ENCODE results near the gene STXBP4. TPM values are rescaled to one million over a fixed set of nuclear protein-coding genes. Genes with fewer than 3 reads are reported as not detected.

STXBP4 gene
- total and polyA plus RNA-seq, 3 experiments from 2014 or later, result 2.8 to 7.5 (median 6.9) TPM

- CTCF ChIA-PET, result no interaction called here
- Histone ChIP-seq H3K4me3 (ENCODE audit: low read length) (no peak overlapping the region), H3K27ac (ENCODE audit: low read depth, low read length) (no peak overlapping the region), H3K4me1 (ENCODE audit: insufficient read depth, low read length) (no peaks in the 10 kb centered on the region), H3K9me3 (ENCODE audit: low read length) (no peaks in the 10 kb centered on the region), H3K36me3 (ENCODE audit: insufficient read depth, low read length) (no peaks in the 10 kb centered on the region), H3K27me3 (ENCODE audit: insufficient read depth, low read length, poor library complexity, severe bottlenecking) (no peaks in the 10 kb centered on the region)
- peaks cover 0 to 12% (median 0%) of the 10 kb centered on the region in 3 donors for H3K36me3 Mint-ChIP-seq
- POLR2A ChIA-PET, result no interaction called here
- peaks cover 7 to 9% (median 7%) of the 10 kb centered on the region in 3 donors for H3K4me1 Mint-ChIP-seq
- peak overlapping the region in 1 of 7 donors; percentile 34 for H3K4me3 Mint-ChIP-seq
- peak overlapping the region in 6 of 8 donors; percentile 58 to 94 (median 76) for H3K27ac Mint-ChIP-seq
- H3K9me3 Mint-ChIP-seq, result no peaks in the 10 kb centered on the region
- no peak for DNase-seq
- no peaks in the 10 kb centered on the region for H3K27me3 Mint-ChIP-seq
These were observed 147.9 kb downstream of the STXBP4 start for GRCh38 chr17:55116440-55116914.

GRCh38 chr17:55117164-55117563 is 148.6 kb downstream of the STXBP4 start:
- Mint-ChIP-seq H3K4me3 (no peak overlapping the region), H3K27ac (peak overlapping the region in 1 of 8 donors; percentile 20)
- POLR2A ChIA-PET, result no interaction called here

DNA sequence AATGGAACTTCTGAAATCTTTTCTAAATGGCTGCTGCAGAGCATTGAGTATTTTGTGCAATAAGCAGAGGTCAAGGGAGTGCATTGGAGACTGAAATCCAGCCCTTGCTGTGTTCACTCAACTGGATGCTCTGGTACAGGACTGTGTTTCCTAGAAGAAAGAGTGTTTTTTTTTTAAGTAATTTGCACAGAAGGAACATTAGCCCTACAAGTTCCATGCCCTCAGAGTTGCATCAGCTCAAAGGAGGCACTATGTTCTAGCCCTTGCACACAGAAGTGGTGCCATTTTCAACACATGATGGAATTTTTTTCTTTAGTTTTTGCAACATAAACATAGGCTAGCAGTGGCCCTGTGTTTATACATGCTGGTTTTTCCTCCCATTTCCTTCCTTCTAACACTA is 152.1 kb downstream of the STXBP4 start:
- DNase-seq, result no peak
- ChIA-PET POLR2A (no interaction called here), CTCF (no interaction called here)
- H3K4me3 Mint-ChIP-seq, result no peak overlapping the region
- no peak overlapping the region for H3K27ac Mint-ChIP-seq
- Histone ChIP-seq H3K27me3 (ENCODE audit: insufficient read depth, low read length, poor library complexity, severe bottlenecking) (no peaks in the 10 kb centered on the region), H3K27ac (ENCODE audit: low read depth, low read length) (no peak overlapping the region), H3K9me3 (ENCODE audit: low read length) (no peaks in the 10 kb centered on the region), H3K4me1 (ENCODE audit: insufficient read depth, low read length) (no peaks in the 10 kb centered on the region), H3K36me3 (ENCODE audit: insufficient read depth, low read length) (no peaks in the 10 kb centered on the region), H3K4me3 (ENCODE audit: low read length) (no peak overlapping the region)
- H3K36me3 Mint-ChIP-seq, result peaks cover 0 to 2% (median 0%) of the 10 kb centered on the region in 3 donors
- H3K4me1 Mint-ChIP-seq, result peaks cover 7 to 9% (median 7%) of the 10 kb centered on the region in 3 donors
- H3K9me3 Mint-ChIP-seq, result no peaks in the 10 kb centered on the region
- H3K27me3 Mint-ChIP-seq, result no peaks in the 10 kb centered on the region

More at GRCh38 chr17:55117164-55117563, 148.6 kb downstream of the STXBP4 start:
- Histone ChIP-seq H3K4me3 (ENCODE audit: low read length) (no peak overlapping the region), H3K27ac (ENCODE audit: low read depth, low read length) (no peak overlapping the region), H3K9me3 (ENCODE audit: low read length) (no peaks in the 10 kb centered on the region), H3K36me3 (ENCODE audit: insufficient read depth, low read length) (no peaks in the 10 kb centered on the region), H3K4me1 (ENCODE audit: insufficient read depth, low read length) (no peaks in the 10 kb centered on the region), H3K27me3 (ENCODE audit: insufficient read depth, low read length, poor library complexity, severe bottlenecking) (no peaks in the 10 kb centered on the region)
- no peak for DNase-seq
- H3K9me3 Mint-ChIP-seq, result no peaks in the 10 kb centered on the region
- peaks cover 7 to 9% (median 7%) of the 10 kb centered on the region in 3 donors for H3K4me1 Mint-ChIP-seq
- no peaks in the 10 kb centered on the region for H3K27me3 Mint-ChIP-seq
- CTCF ChIA-PET, result no interaction called here
- H3K36me3 Mint-ChIP-seq, result peaks cover 0 to 6% (median 0%) of the 10 kb centered on the region in 3 donors

GRCh38 chr17:55121268-55121667 is 152.7 kb downstream of the STXBP4 start:
- Mint-ChIP-seq H3K9me3 (no peaks in the 10 kb centered on the region), H3K27me3 (no peaks in the 10 kb centered on the region), H3K4me1 (peaks cover 6 to 7% (median 6%) of the 10 kb centered on the region in 3 donors), H3K36me3 (peaks cover 0 to 2% (median 0%) of the 10 kb centered on the region in 3 donors), H3K4me3 (no peak overlapping the region), H3K27ac (no peak overlapping the region)
- no peaks in the 10 kb centered on the region for H3K9me3 ChIP-seq (ENCODE audit: low read length)
- H3K36me3 ChIP-seq (ENCODE audit: insufficient read depth, low read length), result no peaks in the 10 kb centered on the region
- no peaks in the 10 kb centered on the region for H3K27me3 ChIP-seq (ENCODE audit: insufficient read depth, low read length, poor library complexity, severe bottlenecking)
- ChIA-PET CTCF (no interaction called here), POLR2A (no interaction called here)
- no peak for DNase-seq
- H3K27ac ChIP-seq (ENCODE audit: low read depth, low read length), result no peak overlapping the region
- no peaks in the 10 kb centered on the region for H3K4me1 ChIP-seq (ENCODE audit: insufficient read depth, low read length)
- no peak overlapping the region for H3K4me3 ChIP-seq (ENCODE audit: low read length)

DNA sequence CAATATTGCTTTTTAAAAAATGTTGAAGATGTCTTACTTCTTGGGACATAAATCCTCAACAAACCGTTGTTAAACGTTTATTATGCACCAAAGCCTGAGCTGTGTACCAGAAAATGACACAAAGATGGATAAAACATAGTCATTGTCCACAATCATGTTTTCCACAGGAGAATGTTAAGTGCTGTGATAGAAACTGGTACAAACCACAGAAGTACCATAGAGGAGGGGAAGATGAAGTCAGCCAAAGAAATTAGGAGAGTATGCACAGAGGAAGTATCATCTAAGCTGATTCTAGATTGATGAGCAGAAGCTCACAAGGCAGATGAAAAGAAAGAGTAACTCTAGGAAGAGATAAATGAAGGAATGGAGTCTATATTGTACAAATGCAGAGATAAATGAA is 153.5 kb downstream of the STXBP4 start:
- Mint-ChIP-seq H3K4me3 (no peak overlapping the region), H3K36me3 (peaks cover 0 to 4% (median 0%) of the 10 kb centered on the region in 3 donors), H3K27me3 (no peaks in the 10 kb centered on the region), H3K4me1 (peaks cover 0 to 1% (median 0%) of the 10 kb centered on the region in 3 donors), H3K9me3 (no peaks in the 10 kb centered on the region), H3K27ac (no peak overlapping the region)
- H3K4me1 ChIP-seq (ENCODE audit: insufficient read depth, low read length), result no peaks in the 10 kb centered on the region
- ChIA-PET CTCF (no interaction called here), POLR2A (no interaction called here)
- no peaks in the 10 kb centered on the region for H3K9me3 ChIP-seq (ENCODE audit: low read length)
- H3K27me3 ChIP-seq (ENCODE audit: insufficient read depth, low read length, poor library complexity, severe bottlenecking), result no peaks in the 10 kb centered on the region
- DNase-seq, result no peak
- H3K4me3 ChIP-seq (ENCODE audit: low read length), result no peak overlapping the region
- no peak overlapping the region for H3K27ac ChIP-seq (ENCODE audit: low read depth, low read length)
- no peaks in the 10 kb centered on the region for H3K36me3 ChIP-seq (ENCODE audit: insufficient read depth, low read length)

- Histone ChIP-seq H3K27ac (ENCODE audit: low read depth, low read length) (no peak overlapping the region), H3K4me1 (ENCODE audit: insufficient read depth, low read length) (no peaks in the 10 kb centered on the region), H3K4me3 (ENCODE audit: low read length) (no peak overlapping the region), H3K9me3 (ENCODE audit: low read length) (no peaks in the 10 kb centered on the region), H3K27me3 (ENCODE audit: insufficient read depth, low read length, poor library complexity, severe bottlenecking) (no peaks in the 10 kb centered on the region), H3K36me3 (ENCODE audit: insufficient read depth, low read length) (no peaks in the 10 kb centered on the region)
- DNase-seq, result no peak
- H3K4me1 Mint-ChIP-seq, result no peaks in the 10 kb centered on the region
- no peaks in the 10 kb centered on the region for H3K27me3 Mint-ChIP-seq
- CTCF ChIA-PET, result no interaction called here
- no peak overlapping the region for H3K27ac Mint-ChIP-seq
- H3K9me3 Mint-ChIP-seq, result no peaks in the 10 kb centered on the region
- H3K36me3 Mint-ChIP-seq, result peaks cover 1 to 9% (median 5%) of the 10 kb centered on the region in 3 donors
- no peak overlapping the region for H3K4me3 Mint-ChIP-seq
- POLR2A ChIA-PET, result no interaction called here
These were observed 156.3 kb downstream of the STXBP4 start for GRCh38 chr17:55124730-55125360.

GRCh38 chr17:55133583-55133982 is 165.0 kb downstream of the STXBP4 start:
- Histone ChIP-seq H3K4me3 (ENCODE audit: low read length) (no peak overlapping the region), H3K4me1 (ENCODE audit: insufficient read depth, low read length) (no peaks in the 10 kb centered on the region), H3K27ac (ENCODE audit: low read depth, low read length) (no peak overlapping the region), H3K36me3 (ENCODE audit: insufficient read depth, low read length) (no peaks in the 10 kb centered on the region), H3K27me3 (ENCODE audit: insufficient read depth, low read length, poor library complexity, severe bottlenecking) (no peaks in the 10 kb centered on the region), H3K9me3 (ENCODE audit: low read length) (no peaks in the 10 kb centered on the region)
- Mint-ChIP-seq H3K4me3 (no peak overlapping the region), H3K36me3 (peaks cover 0 to 5% (median 0%) of the 10 kb centered on the region in 3 donors), H3K4me1 (no peaks in the 10 kb centered on the region), H3K9me3 (no peaks in the 10 kb centered on the region), H3K27me3 (no peaks in the 10 kb centered on the region), H3K27ac (no peak overlapping the region)
- no peak for DNase-seq
- ChIA-PET CTCF (interaction anchor here (0.9 to 1.0 kb wide), 2 partner anchors 10 to 223 kb away, joined by 3 read pairs; no protein-coding TSS in a partner anchor), POLR2A (no interaction called here)

DNA sequence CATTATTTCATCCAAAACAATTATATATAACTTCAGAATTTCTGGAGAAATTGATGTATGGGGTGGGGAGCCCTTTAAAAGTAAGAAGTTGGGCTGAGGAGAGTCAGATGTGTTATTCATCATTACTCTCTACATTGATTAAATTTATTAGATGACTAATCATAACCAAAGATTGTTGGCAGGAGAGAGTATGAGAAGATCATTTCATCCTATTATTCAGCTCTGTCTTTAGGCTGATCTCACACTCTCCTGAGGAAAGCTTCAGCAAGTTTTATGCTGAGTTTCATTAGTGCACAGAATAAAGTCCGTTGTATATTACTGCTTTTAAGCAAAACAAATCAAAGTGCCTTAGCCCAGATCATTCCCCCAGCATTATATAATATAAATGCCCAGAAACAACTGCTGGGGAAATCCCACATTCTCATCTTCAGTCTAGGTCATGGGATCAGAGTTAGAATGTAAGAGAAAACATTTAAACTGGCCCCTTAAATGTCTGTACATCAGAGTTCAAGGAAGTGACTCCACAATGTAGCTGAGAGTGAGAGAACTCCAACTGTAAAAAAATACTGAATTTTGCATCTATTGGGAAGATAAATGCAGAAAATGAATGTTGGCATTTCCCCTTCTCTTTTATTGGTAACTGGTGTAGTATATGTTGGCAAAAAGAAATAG is 166.1 kb downstream of the STXBP4 start:
- no peaks in the 10 kb centered on the region for H3K36me3 ChIP-seq (ENCODE audit: insufficient read depth, low read length)
- no peak for DNase-seq
- Mint-ChIP-seq H3K4me1 (no peaks in the 10 kb centered on the region), H3K4me3 (peak overlapping the region in 1 of 7 donors; percentile 14), H3K27me3 (no peaks in the 10 kb centered on the region), H3K9me3 (no peaks in the 10 kb centered on the region), H3K27ac (no peak overlapping the region), H3K36me3 (peaks cover 0 to 4% (median 0%) of the 10 kb centered on the region in 3 donors)
- no peaks in the 10 kb centered on the region for H3K9me3 ChIP-seq (ENCODE audit: low read length)
- no peak overlapping the region for H3K4me3 ChIP-seq (ENCODE audit: low read length)
- H3K27ac ChIP-seq (ENCODE audit: low read depth, low read length), result no peak overlapping the region
- ChIA-PET CTCF (interaction anchor here (0.9 to 1.0 kb wide), 2 partner anchors 9 to 222 kb away, joined by 3 read pairs; no protein-coding TSS in a partner anchor), POLR2A (no interaction called here)
- H3K27me3 ChIP-seq (ENCODE audit: insufficient read depth, low read length, poor library complexity, severe bottlenecking), result no peaks in the 10 kb centered on the region
- no peaks in the 10 kb centered on the region for H3K4me1 ChIP-seq (ENCODE audit: insufficient read depth, low read length)
